Type B pancreatic cell (in vitro differentiated cells): ENCODE results near the gene CWC22. TPM values are rescaled to one million over a fixed set of nuclear protein-coding genes. Genes with fewer than 3 reads are reported as not detected.
"Not testable (repeated sequence)": the region's sequence is repeated elsewhere in the genome, so short reads cannot be mapped to it uniquely, and the experiment has no call there.

Experiments
- DNase-seq: peaks from one replicate; pipeline ENCODE4 v3.0.0; 2021; ENCODE audit warnings: mixed read lengths; ENCODE audit not compliant: unreplicated experiment; ENCODE audit errors: extremely low spot score
- H3K27ac Mint-ChIP-seq: 2 replicates; pipeline ENCODE4 v1.8.0; 2021; ENCODE audit warnings: mild to moderate bottlenecking, mixed read lengths
- H3K27me3 Mint-ChIP-seq: 2 replicates; pipeline ENCODE4 v1.8.0; 2021; ENCODE audit warnings: mixed read lengths
- H3K36me3 Mint-ChIP-seq: 2 replicates; pipeline ENCODE4 v1.8.0; 2021; ENCODE audit warnings: mixed read lengths
- H3K4me1 Mint-ChIP-seq: one replicate; pipeline ENCODE4 v1.8.0; 2021; ENCODE audit warnings: mixed read lengths; ENCODE audit not compliant: unreplicated experiment
- H3K4me3 Mint-ChIP-seq: 2 replicates; pipeline ENCODE4 v1.8.0; 2021; ENCODE audit warnings: mild to moderate bottlenecking, mixed read lengths
- H3K9me3 Mint-ChIP-seq: 2 replicates; pipeline ENCODE4 v1.8.0; 2021; ENCODE audit warnings: mixed read lengths
- total RNA-seq: library from RNA; stranded (reverse); gene quantifications from 2 replicates; pipeline ENCODE4 v1.2.1, GENCODE V29; 2021; ENCODE audit warnings: low replicate concordance
- TF ChIP-seq, protein P1 (sequence below): fragments of 200-600 bp; sonication (generic); conservative IDR thresholded peaks from 2 replicates; pipeline ENCODE4 v1.5.0; 2021; ENCODE audit warnings: antibody characterized with exemption, mild to moderate bottlenecking

CWC22 gene
- total RNA-seq, 1 donor from 2014 or later, result 21.8 TPM

DNA sequence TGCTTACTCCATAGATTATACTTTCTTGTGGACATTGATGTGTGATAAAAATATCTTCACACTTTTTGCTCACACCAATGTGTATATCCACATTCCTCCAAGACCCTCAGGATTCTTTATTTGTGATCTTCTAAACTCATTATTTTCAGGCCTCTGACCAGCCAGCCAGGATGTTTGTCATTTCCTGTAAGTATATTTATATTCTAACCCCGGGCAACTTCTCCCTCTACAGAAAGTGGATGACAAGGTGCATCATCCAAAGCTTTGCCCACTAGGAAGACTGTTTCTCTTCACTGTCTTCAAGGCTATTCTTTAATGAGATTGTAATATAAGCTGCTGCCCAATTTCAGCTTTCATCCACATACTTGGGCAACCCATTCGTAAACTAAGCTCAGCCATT, 3.6 kb upstream of the CWC22 start:
- Mint-ChIP-seq H3K9me3 (no peaks in the 10 kb centered on the region), H3K27ac (no peak overlapping the region), H3K27me3 (peaks cover 7% of the 10 kb centered on the region), H3K4me1 (peaks cover 4% of the 10 kb centered on the region), H3K36me3 (no peaks in the 10 kb centered on the region), H3K4me3 (no peak overlapping the region)
- no peak for DNase-seq
- TF ChIP-seq, protein P1, sequence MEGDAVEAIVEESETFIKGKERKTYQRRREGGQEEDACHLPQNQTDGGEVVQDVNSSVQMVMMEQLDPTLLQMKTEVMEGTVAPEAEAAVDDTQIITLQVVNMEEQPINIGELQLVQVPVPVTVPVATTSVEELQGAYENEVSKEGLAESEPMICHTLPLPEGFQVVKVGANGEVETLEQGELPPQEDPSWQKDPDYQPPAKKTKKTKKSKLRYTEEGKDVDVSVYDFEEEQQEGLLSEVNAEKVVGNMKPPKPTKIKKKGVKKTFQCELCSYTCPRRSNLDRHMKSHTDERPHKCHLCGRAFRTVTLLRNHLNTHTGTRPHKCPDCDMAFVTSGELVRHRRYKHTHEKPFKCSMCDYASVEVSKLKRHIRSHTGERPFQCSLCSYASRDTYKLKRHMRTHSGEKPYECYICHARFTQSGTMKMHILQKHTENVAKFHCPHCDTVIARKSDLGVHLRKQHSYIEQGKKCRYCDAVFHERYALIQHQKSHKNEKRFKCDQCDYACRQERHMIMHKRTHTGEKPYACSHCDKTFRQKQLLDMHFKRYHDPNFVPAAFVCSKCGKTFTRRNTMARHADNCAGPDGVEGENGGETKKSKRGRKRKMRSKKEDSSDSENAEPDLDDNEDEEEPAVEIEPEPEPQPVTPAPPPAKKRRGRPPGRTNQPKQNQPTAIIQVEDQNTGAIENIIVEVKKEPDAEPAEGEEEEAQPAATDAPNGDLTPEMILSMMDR, result no peak

- Mint-ChIP-seq H3K4me3 (peak overlapping the region; percentile 96), H3K27ac (peak overlapping the region; percentile 100), H3K36me3 (peaks cover 4% of the 10 kb centered on the region), H3K9me3 (no peaks in the 10 kb centered on the region), H3K4me1 (peaks cover 9% of the 10 kb centered on the region), H3K27me3 (peaks cover 2% of the 10 kb centered on the region)
- TF ChIP-seq, protein P1, result no peak
- no peak for DNase-seq
Measured at GRCh38 chr2:180006231-180006630, 866 bp downstream of the CWC22 start.

GRCh38 chr2:180005465-180005864, 1.6 kb downstream of the CWC22 start:
- not testable (repeated sequence) for DNase-seq, H3K36me3 Mint-ChIP-seq, H3K27me3 Mint-ChIP-seq, H3K9me3 Mint-ChIP-seq, H3K4me1 Mint-ChIP-seq
- Mint-ChIP-seq H3K4me3 (peak overlapping the region; percentile 96), H3K27ac (peak overlapping the region; percentile 54)

DNA sequence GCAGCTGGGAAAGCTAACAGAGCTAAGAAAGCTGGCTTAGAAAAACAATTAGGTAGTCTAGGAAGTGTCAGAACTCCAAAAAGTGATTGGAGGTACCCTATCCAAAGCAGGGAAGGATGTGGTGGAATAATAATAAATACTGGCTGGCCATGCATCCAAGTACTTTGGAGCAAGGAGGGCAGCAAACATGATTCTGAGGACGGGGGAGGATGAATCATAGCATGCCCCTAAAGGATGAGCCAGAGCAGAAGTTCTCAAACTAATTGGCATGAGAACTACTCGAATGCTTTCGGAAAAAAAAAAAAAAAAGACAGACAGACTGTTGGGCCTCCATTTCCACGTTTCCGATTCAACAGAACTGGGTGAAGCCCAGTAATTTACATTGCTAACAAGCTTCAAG, 2.4 kb downstream of the CWC22 start:
- Mint-ChIP-seq H3K36me3 (peaks cover 4% of the 10 kb centered on the region), H3K27ac (no peak overlapping the region), H3K4me3 (peak overlapping the region; percentile 59), H3K27me3 (no peaks in the 10 kb centered on the region), H3K4me1 (peaks cover 9% of the 10 kb centered on the region), H3K9me3 (no peaks in the 10 kb centered on the region)
- no peak for DNase-seq
- TF ChIP-seq, protein P1, result no peak

- Mint-ChIP-seq H3K27ac (peak overlapping the region; percentile 39), H3K27me3 (no peaks in the 10 kb centered on the region), H3K36me3 (peaks cover 4% of the 10 kb centered on the region), H3K4me3 (peak overlapping the region; percentile 72), H3K9me3 (no peaks in the 10 kb centered on the region), H3K4me1 (peaks cover 9% of the 10 kb centered on the region)
- DNase-seq, result no peak
- TF ChIP-seq, protein P1, result no peak
Measured at GRCh38 chr2:180003559-180003958, 3.5 kb downstream of the CWC22 start.

- peaks cover 4% of the 10 kb centered on the region for H3K36me3 Mint-ChIP-seq
- DNase-seq, result no peak
- H3K27me3 Mint-ChIP-seq, result no peaks in the 10 kb centered on the region
- no peak overlapping the region for H3K27ac Mint-ChIP-seq
- peaks cover 9% of the 10 kb centered on the region for H3K4me1 Mint-ChIP-seq
- TF ChIP-seq, protein P1, result no peak
- H3K4me3 Mint-ChIP-seq, result peak overlapping the region; percentile 27
- no peaks in the 10 kb centered on the region for H3K9me3 Mint-ChIP-seq
Measured at GRCh38 chr2:180003073-180003472, 4.0 kb downstream of the CWC22 start.
